CD8-positive, alpha-beta memory T cell (primary cell): ENCODE results near the gene CDH5. TPM values are rescaled to one million over a fixed set of nuclear protein-coding genes. Genes with fewer than 3 reads are reported as not detected.

Source experiments
- CTCF ChIA-PET: fragments of 350-600 bp; sonication (Branson Sonifier 250); formaldehyde crosslinking; loops from one replicate; lab custom pipeline; 2021; ENCODE audit warnings: antibody characterized with exemption; lab: Charles Lee
- POLR2A ChIA-PET: fragments of 350-600 bp; sonication (Branson Sonifier 250); formaldehyde crosslinking; loops from one replicate; lab custom pipeline; 2021; ENCODE audit warnings: antibody characterized with exemption; lab: Charles Lee
- DNase-seq, 5 donors: peaks; one replicate each; pipeline versions ENCODE4 v3.0.0 to v3.0.0-alpha.2; 2020 to 2022; ENCODE audit warnings: mixed read lengths in 1 of 5
- H3K27ac ChIP-seq: one replicate; pipeline ENCODE4 v1.7.0; 2013; ENCODE audit warnings: low read depth, mild to moderate bottlenecking, low read length, moderate library complexity
- H3K27me3 ChIP-seq: 2 replicates; pipeline ENCODE4 v1.7.0; 2013; ENCODE audit warnings: low read length, mild to moderate bottlenecking; ENCODE audit not compliant: insufficient read depth, poor library complexity, severe bottlenecking
- H3K36me3 ChIP-seq: 2 replicates; pipeline ENCODE4 v1.7.0; 2013; ENCODE audit warnings: mild to moderate bottlenecking, low read length, moderate library complexity; ENCODE audit not compliant: insufficient read depth
- H3K4me1 ChIP-seq: 2 replicates; pipeline ENCODE4 v1.7.0; 2013; ENCODE audit warnings: mild to moderate bottlenecking, low read length, moderate library complexity; ENCODE audit not compliant: insufficient read depth
- H3K4me3 ChIP-seq: 2 replicates; pipeline ENCODE4 v1.7.0; 2013; ENCODE audit warnings: mild to moderate bottlenecking, low read length
- H3K9me3 ChIP-seq: 2 replicates; pipeline ENCODE4 v1.7.0; 2013; ENCODE audit warnings: mild to moderate bottlenecking, low read length
- H3K27ac Mint-ChIP-seq, 8 donors: one replicate each; pipeline ENCODE4 v1.8.0; 2020 to 2021; ENCODE audit warnings: mixed read lengths in 8 of 8, mild to moderate bottlenecking in 6 of 8, inconsistent platforms in 3 of 8, moderate library complexity in 3 of 8
- H3K27me3 Mint-ChIP-seq, 2 donors: one replicate each; pipeline ENCODE4 v1.8.0; 2020 to 2021; ENCODE audit warnings: mixed read lengths in 2 of 2, mild to moderate bottlenecking in 1 of 2, moderate library complexity in 1 of 2
- H3K36me3 Mint-ChIP-seq, 3 donors: one replicate each; pipeline ENCODE4 v1.8.0; 2020 to 2021; ENCODE audit warnings: mixed read lengths in 3 of 3, inconsistent platforms in 1 of 3, mild to moderate bottlenecking in 1 of 3
- H3K4me1 Mint-ChIP-seq, 3 donors: one replicate each; pipeline ENCODE4 v1.8.0; 2020 to 2021; ENCODE audit warnings: mixed read lengths in 3 of 3, inconsistent platforms in 1 of 3, mild to moderate bottlenecking in 1 of 3
- H3K4me3 Mint-ChIP-seq, 7 donors: one replicate each; pipeline ENCODE4 v1.8.0; 2020 to 2021; ENCODE audit warnings: mixed read lengths in 7 of 7, mild to moderate bottlenecking in 6 of 7, moderate library complexity in 4 of 7, inconsistent platforms in 2 of 7
- H3K9me3 Mint-ChIP-seq, 5 donors: one replicate each; pipeline ENCODE4 v1.8.0; 2020 to 2022; ENCODE audit warnings: mixed read lengths in 5 of 5, mild to moderate bottlenecking in 3 of 5, moderate library complexity in 2 of 5, inconsistent platforms in 1 of 5
- polyA plus RNA-seq: library from polyadenylated mRNA; unstranded; fragments of 300-500 nt; fragmentation: Illumina TruSeq; gene quantifications from one replicate; pipeline ENCODE4 v1.2.3, GENCODE V29; 2021
- total RNA-seq, 2 experiments: library from RNA; stranded (reverse); gene quantifications; one replicate each; pipeline ENCODE4 v1.2.3, GENCODE V29; 2021

The CDH5 gene
- total and polyA plus RNA-seq, 3 experiments from 2014 or later = not detected

DNA sequence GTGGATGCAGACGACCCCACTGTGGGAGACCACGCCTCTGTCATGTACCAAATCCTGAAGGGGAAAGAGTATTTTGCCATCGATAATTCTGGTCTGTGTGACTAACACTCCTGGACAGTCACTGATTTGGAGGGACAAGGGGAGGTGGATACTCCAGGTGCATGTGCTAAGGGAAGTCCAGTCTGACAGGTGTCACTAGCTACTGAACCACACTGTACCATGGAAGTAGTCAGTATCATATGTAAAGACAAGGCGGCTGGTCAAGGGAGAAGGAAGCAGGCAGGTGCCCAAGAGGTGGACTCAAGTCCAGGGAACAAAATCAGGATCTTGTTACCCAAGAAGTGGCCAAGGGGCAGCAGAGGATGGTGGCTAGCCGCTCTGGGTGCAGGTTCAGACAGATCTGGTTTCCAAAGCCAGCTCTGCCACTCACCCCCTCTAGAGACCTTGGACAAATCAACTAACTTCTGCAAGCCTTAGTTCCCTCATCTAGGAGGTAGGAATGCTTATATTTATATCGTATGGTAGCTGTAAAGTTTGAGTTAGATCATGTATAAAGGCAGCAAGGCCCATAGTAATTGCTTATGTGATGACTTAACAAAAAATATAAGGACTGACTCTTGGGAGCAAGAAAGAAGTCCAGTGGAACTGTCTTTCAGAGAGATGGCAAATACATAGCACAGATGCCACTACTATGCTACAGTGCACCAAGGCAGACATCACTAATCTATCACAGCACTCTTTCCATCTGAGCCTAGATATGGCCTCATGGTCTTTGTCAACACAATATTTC is 22.1 kb downstream of the CDH5 start:
- CTCF ChIA-PET = no interaction called here
- no peak overlapping the region for H3K4me3 ChIP-seq
- H3K9me3 ChIP-seq = no peaks in the 10 kb centered on the region
- Mint-ChIP-seq H3K4me3 (no peak overlapping the region), H3K27ac (no peak overlapping the region), H3K4me1 (no peaks in the 10 kb centered on the region), H3K36me3 (no peaks in the 10 kb centered on the region), H3K9me3 (no peaks in the 10 kb centered on the region), H3K27me3 (peaks cover 7 to 24% of the 10 kb centered on the region in 2 donors)
- POLR2A ChIA-PET = no interaction called here
- no peaks in the 10 kb centered on the region for H3K4me1 ChIP-seq
- H3K36me3 ChIP-seq = no peaks in the 10 kb centered on the region
- H3K27ac ChIP-seq = no peak overlapping the region
- no peaks in the 10 kb centered on the region for H3K27me3 ChIP-seq
- DNase-seq = no peak

DNA sequence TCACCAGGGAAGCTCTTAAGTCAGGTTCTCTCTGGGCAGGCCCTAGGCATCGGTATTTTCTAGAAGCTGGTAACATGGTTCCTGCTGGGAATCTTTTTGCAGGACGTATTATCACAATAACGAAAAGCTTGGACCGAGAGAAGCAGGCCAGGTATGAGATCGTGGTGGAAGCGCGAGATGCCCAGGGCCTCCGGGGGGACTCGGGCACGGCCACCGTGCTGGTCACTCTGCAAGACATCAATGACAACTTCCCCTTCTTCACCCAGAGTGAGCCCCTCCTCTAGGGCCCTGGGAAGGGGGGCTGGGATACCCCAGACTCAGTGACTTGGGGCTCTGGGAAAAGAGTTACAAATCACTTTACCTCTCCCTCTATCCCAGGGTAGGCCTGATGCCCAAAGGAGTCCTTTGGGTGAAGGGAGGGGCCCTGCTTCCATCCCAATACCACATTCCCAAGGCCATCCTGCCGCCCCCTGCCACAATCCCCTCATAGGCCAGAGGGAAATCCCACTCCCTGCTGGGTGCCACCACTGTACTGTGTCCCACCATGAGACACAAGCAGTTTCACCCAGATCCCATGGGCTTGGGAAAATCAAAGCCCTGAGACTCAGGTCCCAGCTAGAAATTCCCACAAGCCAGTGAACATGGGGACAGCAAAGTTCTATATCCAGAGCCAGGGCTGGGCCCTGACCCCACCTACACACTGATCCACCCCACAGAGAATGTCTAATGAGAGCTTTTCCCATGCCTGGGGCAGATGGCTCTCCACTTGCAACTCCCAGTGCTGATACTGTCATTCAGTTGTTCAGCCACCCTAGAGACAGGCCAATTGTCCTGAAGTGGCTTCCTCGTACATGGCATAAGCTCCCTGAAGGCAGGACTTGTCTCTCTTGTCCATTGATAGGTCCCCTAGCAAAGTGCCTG is 23.0 kb downstream of the CDH5 start:
- H3K27me3 ChIP-seq = no peaks in the 10 kb centered on the region
- H3K27ac ChIP-seq = no peak overlapping the region
- ChIA-PET CTCF (no interaction called here), POLR2A (interaction anchor here (0.6 kb wide), 1 partner anchor 285 kb away, joined by 4 read pairs; no protein-coding TSS in a partner anchor)
- Mint-ChIP-seq H3K27ac (no peak overlapping the region), H3K9me3 (no peaks in the 10 kb centered on the region), H3K4me3 (no peak overlapping the region), H3K27me3 (peaks cover 4 to 21% of the 10 kb centered on the region in 2 donors), H3K4me1 (no peaks in the 10 kb centered on the region), H3K36me3 (no peaks in the 10 kb centered on the region)
- no peaks in the 10 kb centered on the region for H3K9me3 ChIP-seq
- H3K4me3 ChIP-seq = no peak overlapping the region
- no peaks in the 10 kb centered on the region for H3K36me3 ChIP-seq
- H3K4me1 ChIP-seq = no peaks in the 10 kb centered on the region
- DNase-seq = no peak

DNA sequence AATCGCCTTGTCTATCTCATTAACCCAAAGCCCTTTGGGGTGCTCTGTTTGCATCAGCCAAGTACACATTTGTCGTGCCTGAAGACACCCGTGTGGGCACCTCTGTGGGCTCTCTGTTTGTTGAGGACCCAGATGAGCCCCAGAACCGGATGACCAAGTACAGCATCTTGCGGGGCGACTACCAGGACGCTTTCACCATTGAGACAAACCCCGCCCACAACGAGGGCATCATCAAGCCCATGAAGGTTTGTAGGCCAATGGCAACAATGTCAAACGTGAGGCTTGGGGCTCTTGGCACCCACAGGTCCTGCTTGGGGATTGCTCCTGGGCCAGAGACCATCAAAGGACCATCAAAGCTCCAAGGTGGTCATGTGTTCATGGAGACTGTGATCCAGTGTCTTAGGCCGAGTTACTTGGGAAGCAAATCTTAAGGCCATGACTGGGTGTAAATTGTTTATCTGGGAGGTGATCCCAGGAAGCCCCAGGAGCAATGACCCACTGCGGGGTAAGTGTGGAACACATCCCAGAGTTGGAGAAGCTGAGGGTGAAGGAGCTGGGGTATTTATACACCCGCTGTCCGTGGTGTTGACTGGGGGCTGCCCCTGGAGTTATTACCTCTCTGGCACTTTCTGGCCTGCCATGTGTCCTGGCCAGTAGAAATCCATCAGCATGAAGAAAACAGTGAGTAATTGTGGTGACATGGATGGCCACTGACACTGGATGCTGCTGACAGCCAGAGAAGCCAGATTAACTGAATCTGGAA is 24.0 kb downstream of the CDH5 start:
- Histone ChIP-seq H3K9me3 (no peaks in the 10 kb centered on the region), H3K27me3 (no peaks in the 10 kb centered on the region), H3K27ac (no peak overlapping the region), H3K36me3 (no peaks in the 10 kb centered on the region), H3K4me1 (no peaks in the 10 kb centered on the region), H3K4me3 (no peak overlapping the region)
- peak overlapping the region in 3 of 8 donors; percentile 43 to 77 (median 54) for H3K27ac Mint-ChIP-seq
- DNase-seq = no peak
- ChIA-PET POLR2A (no interaction called here), CTCF (no interaction called here)
- H3K4me1 Mint-ChIP-seq = no peaks in the 10 kb centered on the region
- H3K4me3 Mint-ChIP-seq = no peak overlapping the region
- H3K36me3 Mint-ChIP-seq = no peaks in the 10 kb centered on the region
- H3K9me3 Mint-ChIP-seq = no peaks in the 10 kb centered on the region
- H3K27me3 Mint-ChIP-seq = peaks cover 4 to 18% of the 10 kb centered on the region in 2 donors

DNA sequence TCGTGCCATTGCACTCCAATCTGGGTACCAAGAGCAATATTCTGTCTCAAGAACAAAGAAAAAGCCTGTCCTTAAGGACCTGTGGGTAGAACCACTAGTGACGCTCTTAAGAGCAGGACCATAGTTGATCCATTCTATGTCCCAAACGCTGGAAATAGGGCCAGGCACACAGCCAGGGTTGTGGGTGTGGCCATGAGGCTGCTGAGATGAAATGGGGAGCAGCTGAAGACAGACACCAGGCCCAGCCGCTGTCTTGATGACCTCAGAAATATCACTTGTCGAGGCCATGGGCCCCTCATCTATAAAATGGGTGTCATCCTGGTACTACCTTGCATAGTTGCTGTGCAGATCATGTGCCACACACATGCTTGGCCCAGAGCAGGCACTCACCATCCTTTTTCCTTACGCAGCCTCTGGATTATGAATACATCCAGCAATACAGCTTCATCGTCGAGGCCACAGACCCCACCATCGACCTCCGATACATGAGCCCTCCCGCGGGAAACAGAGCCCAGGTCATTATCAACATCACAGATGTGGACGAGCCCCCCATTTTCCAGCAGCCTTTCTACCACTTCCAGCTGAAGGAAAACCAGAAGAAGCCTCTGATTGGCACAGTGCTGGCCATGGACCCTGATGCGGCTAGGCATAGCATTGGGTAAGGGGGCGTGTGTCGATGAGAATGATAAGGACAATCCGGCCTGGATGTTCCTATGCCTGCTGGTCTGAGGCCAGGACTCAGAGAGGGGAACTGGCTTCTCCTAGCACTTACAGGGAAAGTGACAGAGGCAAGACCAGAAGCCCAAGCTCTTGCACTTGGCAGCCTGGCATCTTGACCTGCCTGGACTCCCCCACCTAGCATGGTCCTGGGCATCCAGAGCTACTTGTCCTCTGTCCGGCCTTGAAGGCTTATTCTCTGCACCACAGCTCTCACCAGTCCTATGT is 25.5 kb downstream of the CDH5 start:
- H3K36me3 Mint-ChIP-seq = no peaks in the 10 kb centered on the region
- Histone ChIP-seq H3K4me3 (no peak overlapping the region), H3K9me3 (no peaks in the 10 kb centered on the region), H3K4me1 (no peaks in the 10 kb centered on the region), H3K27ac (no peak overlapping the region), H3K36me3 (no peaks in the 10 kb centered on the region), H3K27me3 (no peaks in the 10 kb centered on the region)
- no peaks in the 10 kb centered on the region for H3K9me3 Mint-ChIP-seq
- H3K27me3 Mint-ChIP-seq = peaks cover 4 to 9% of the 10 kb centered on the region in 2 donors
- CTCF ChIA-PET = no interaction called here
- H3K27ac Mint-ChIP-seq = no peak overlapping the region
- DNase-seq = no peak
- no peaks in the 10 kb centered on the region for H3K4me1 Mint-ChIP-seq
- no peak overlapping the region for H3K4me3 Mint-ChIP-seq
- POLR2A ChIA-PET = no interaction called here

DNA sequence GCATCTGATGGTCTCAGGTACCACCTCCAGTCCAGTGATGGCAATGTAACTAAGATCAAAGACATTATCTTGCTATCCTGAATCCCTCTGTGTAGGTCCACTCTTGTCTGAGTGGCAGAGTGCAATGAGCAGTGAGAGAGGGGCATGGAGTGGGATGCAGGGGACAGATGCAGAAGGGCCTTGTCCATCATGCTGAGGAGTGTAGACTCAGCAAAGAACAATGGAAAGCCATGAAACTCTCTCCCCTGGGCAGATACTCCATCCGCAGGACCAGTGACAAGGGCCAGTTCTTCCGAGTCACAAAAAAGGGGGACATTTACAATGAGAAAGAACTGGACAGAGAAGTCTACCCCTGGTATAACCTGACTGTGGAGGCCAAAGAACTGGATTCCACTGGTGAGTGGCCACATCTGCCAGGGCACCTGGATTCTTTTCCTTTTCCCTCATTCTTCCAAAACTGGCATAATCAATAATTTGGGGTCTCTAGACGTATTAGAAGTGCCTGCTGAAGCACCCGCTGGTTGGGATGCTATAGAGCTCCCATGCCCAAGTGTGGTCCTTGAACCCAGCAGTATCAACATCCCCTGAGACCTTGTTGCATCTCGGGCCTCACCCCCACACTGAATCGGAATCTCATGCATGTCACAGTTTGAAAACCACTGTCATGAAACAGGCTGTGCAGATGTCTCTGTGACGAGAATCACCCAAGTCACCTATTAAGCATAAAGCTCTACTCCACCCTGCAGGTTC is 29.5 kb downstream of the CDH5 start:
- Mint-ChIP-seq H3K9me3 (no peaks in the 10 kb centered on the region), H3K27me3 (peaks cover 9 to 13% of the 10 kb centered on the region in 2 donors), H3K27ac (no peak overlapping the region), H3K36me3 (no peaks in the 10 kb centered on the region), H3K4me1 (no peaks in the 10 kb centered on the region), H3K4me3 (no peak overlapping the region)
- no peaks in the 10 kb centered on the region for H3K4me1 ChIP-seq
- CTCF ChIA-PET = no interaction called here
- POLR2A ChIA-PET = no interaction called here
- no peak overlapping the region for H3K4me3 ChIP-seq
- no peak for DNase-seq
- H3K27ac ChIP-seq = no peak overlapping the region
- H3K36me3 ChIP-seq = no peaks in the 10 kb centered on the region
- H3K9me3 ChIP-seq = no peaks in the 10 kb centered on the region
- H3K27me3 ChIP-seq = no peaks in the 10 kb centered on the region

DNA sequence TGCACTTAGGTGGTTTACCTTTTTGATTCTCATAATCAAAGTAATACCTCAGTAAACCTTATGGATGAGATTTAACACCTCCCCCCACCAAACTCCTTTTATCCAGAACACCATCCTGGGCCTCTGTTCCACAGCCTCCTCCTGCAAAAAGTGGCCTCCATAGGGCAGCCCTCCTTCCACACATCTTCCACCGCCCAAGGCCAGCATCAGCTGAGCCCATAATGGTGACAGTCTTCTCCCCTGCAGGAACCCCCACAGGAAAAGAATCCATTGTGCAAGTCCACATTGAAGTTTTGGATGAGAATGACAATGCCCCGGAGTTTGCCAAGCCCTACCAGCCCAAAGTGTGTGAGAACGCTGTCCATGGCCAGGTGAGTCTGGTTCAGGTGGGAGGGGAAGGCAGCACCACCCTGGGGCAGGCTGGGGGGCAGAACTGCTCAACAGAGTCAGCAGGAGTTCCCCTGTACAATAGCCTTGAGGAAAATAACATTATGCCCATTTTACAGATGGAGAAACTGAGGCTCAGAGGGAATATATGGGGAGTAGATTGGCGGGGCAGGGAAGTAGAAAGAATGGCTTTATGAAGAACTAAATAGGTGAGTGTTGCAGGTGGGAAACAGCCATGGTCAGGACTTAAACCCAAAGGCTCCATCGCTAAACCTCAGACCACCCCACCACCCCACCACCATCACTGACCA is 31.4 kb downstream of the CDH5 start:
- CTCF ChIA-PET = no interaction called here
- no peak overlapping the region for H3K27ac Mint-ChIP-seq
- DNase-seq = no peak
- H3K4me1 ChIP-seq = no peaks in the 10 kb centered on the region
- peaks cover 9 to 17% of the 10 kb centered on the region in 2 donors for H3K27me3 Mint-ChIP-seq
- H3K4me1 Mint-ChIP-seq = no peaks in the 10 kb centered on the region
- no peaks in the 10 kb centered on the region for H3K36me3 ChIP-seq
- no peaks in the 10 kb centered on the region for H3K9me3 Mint-ChIP-seq
- no peaks in the 10 kb centered on the region for H3K36me3 Mint-ChIP-seq
- POLR2A ChIA-PET = no interaction called here
- no peak overlapping the region for H3K4me3 ChIP-seq
- H3K9me3 ChIP-seq = no peaks in the 10 kb centered on the region
- H3K4me3 Mint-ChIP-seq = no peak overlapping the region
- H3K27me3 ChIP-seq = no peaks in the 10 kb centered on the region
- H3K27ac ChIP-seq = no peak overlapping the region
